Measurements from ENCODE around the gene SPON2. TPM values are rescaled to one million over a fixed set of nuclear protein-coding genes. Genes with fewer than 3 reads are reported as not detected.

SPON2 gene
- total RNA-seq, 1 experiment from 2014 or later, result 2.3 TPM

DNA sequence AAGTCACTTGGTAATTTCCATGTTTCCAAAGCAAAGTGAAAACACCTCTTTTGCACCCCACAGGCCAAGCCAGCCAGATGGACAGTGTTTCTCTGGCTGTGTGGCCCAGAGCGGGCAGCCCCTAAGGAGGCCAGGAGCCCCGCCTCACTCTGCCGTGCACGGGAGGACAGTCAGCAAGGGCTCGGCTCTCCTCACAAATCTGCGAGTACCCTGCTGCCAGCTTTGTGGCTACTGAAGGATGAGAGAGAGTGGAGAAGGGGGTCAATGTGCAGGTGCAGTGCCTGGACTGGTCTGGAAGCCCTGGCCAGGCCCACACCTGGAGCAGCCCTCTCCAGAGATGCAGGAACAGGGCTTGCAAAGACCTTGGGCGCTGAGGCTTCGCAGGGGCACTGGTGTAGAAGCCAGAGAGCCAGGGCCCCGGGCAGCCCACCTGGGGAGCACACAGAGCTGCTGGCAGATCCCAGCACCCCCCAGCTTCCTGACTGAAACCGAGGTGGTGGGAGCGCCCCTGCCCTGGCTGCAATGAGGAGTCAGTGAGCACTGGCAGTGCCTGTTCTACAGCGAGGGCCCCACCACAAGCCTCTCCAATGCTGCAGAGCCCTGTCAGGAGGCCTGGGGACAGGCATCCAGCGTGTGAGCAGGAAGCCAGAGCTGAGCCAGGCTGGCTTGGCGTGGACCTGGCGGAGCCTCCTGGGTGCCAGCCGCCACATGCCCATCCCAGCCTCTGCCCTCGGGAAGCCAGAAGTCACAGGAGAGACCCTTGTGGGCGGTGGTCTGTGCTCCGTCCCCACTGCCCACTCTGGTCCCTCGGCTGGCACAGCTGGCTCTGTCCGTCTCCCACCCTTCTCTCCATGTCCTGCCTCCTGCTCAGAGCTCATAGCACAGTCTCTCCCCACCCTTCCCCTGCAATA, 3.9 kb downstream of the SPON2 start:
- WGBS (ENCODE audit: extremely low coverage, insufficient read length, low lambda C conversion rate), result no CpG with 5 or more reads among the region's 21 CpGs
- H3K56ac ChIP-seq (ENCODE audit: insufficient read length, low read depth, low read length), result no peak overlapping the region
- H2BK12ac ChIP-seq (ENCODE audit: insufficient read length, low read depth, low read length), result no peak overlapping the region
- H2AK5ac ChIP-seq (ENCODE audit: insufficient read length, low read length), result no peak overlapping the region
- H4K20me1 ChIP-seq (ENCODE audit: control insufficient read depth, insufficient read depth, insufficient read length), result no peaks in the 10 kb centered on the region
- no peak overlapping the region for H3K14ac ChIP-seq (ENCODE audit: insufficient read depth, low read length)
- H3K4me1 ChIP-seq (ENCODE audit: insufficient read depth, low read length), result no peaks in the 10 kb centered on the region
- H4K91ac ChIP-seq (ENCODE audit: insufficient read length, low read depth, low read length), result no peak overlapping the region
- DNase-seq, result no peak
- no peaks in the 10 kb centered on the region for H3K79me2 ChIP-seq (ENCODE audit: insufficient read depth, low read length)
- H3K9me3 ChIP-seq (ENCODE audit: control insufficient read depth, low read depth, low read length), result no peaks in the 10 kb centered on the region
- H2BK20ac ChIP-seq (ENCODE audit: low read depth, low read length, poor library complexity, severe bottlenecking), result no peak overlapping the region
- no peak overlapping the region for H2AFZ ChIP-seq (ENCODE audit: low read length)
- H2BK15ac ChIP-seq (ENCODE audit: low read depth, low read length), result no peak overlapping the region
- Mint-ChIP-seq H3K27ac (no peak overlapping the region), H3K4me1 (peaks cover 4 to 10% of the 10 kb centered on the region in 2 experiments; a peak in 3 of 4 replicates), H3K27me3 (ENCODE audit: low read depth) (peaks cover 88% of the 10 kb centered on the region), H3K9me3 (peaks cover 4 to 11% of the 10 kb centered on the region in 2 experiments), H3K4me3 (peak overlapping the region in 1 of 2 experiments; percentile 76; a peak in 3 of 5 replicates), H3K36me3 (ENCODE audit: insufficient read depth in 1 of 3, low read depth in 3 of 3) (peaks cover 0 to 2% (median 1%) of the 10 kb centered on the region in 3 experiments; a peak in 3 of 7 replicates)
- peak overlapping the region; percentile 9 for H3K18ac ChIP-seq (ENCODE audit: insufficient read length, low read depth, low read length)
- no peak overlapping the region for H3K23ac ChIP-seq (ENCODE audit: insufficient read length, low read depth, low read length)
- no peak overlapping the region for H4K5ac ChIP-seq (ENCODE audit: insufficient read length, low read depth, low read length)
- H3K23me2 ChIP-seq (ENCODE audit: insufficient read length, low read depth, low read length, poor library complexity, severe bottlenecking), result peaks cover 11% of the 10 kb centered on the region
- H3K27me3 ChIP-seq (ENCODE audit: insufficient read depth, low read length), result peaks cover 48% of the 10 kb centered on the region; the same call in 1 of the 2 replicates
- no peaks in the 10 kb centered on the region for H3K79me1 ChIP-seq (ENCODE audit: insufficient read depth, low read depth, low read length, poor library complexity, severe bottlenecking)
- H3K9ac ChIP-seq (ENCODE audit: extremely low read depth, insufficient read length, low read length), result no peak overlapping the region
- H3K4me2 ChIP-seq (ENCODE audit: insufficient read depth, insufficient read length, low read length), result peak overlapping the region; percentile 15
- no peak overlapping the region for H3K27ac ChIP-seq (ENCODE audit: insufficient read length, low read depth, low read length)
- no peak overlapping the region for H2BK120ac ChIP-seq (ENCODE audit: low read depth, low read length, poor library complexity, severe bottlenecking)
- no peak overlapping the region for H4K8ac ChIP-seq (replicated peaks; ENCODE audit: insufficient read length, low read depth, low read length)
- TF ChIP-seq, protein P1, sequence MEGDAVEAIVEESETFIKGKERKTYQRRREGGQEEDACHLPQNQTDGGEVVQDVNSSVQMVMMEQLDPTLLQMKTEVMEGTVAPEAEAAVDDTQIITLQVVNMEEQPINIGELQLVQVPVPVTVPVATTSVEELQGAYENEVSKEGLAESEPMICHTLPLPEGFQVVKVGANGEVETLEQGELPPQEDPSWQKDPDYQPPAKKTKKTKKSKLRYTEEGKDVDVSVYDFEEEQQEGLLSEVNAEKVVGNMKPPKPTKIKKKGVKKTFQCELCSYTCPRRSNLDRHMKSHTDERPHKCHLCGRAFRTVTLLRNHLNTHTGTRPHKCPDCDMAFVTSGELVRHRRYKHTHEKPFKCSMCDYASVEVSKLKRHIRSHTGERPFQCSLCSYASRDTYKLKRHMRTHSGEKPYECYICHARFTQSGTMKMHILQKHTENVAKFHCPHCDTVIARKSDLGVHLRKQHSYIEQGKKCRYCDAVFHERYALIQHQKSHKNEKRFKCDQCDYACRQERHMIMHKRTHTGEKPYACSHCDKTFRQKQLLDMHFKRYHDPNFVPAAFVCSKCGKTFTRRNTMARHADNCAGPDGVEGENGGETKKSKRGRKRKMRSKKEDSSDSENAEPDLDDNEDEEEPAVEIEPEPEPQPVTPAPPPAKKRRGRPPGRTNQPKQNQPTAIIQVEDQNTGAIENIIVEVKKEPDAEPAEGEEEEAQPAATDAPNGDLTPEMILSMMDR (conservative IDR thresholded peaks at IDR 0.05), result no peak
- H3T11ph ChIP-seq (ENCODE audit: low read length), result no peak overlapping the region
- no peak overlapping the region for H3K4ac ChIP-seq (ENCODE audit: low read depth, low read length)
- H2BK5ac ChIP-seq (ENCODE audit: insufficient read length, low read length), result no peak overlapping the region

Measured in H9 (cell line).